Breast epithelium (tissue), 4 donors: ENCODE measurements around the gene ADAMTS8. TPM values are rescaled to one million over a fixed set of nuclear protein-coding genes. Genes with fewer than 3 reads are reported as not detected.
A peak's percentile ranks its signal among the peaks of the same experiment; 100 is the strongest.

ENCODE experiments used
- DNase-seq, 2 donors: peaks; one replicate each; pipeline ENCODE4 v3.0.0-alpha.2; 2019; ENCODE audit warnings: low spot score in 2 of 2
- H3K27ac ChIP-seq, 2 donors: fragments of 200-600 bp; sonication (generic) in 1 of 2; one replicate each; pipeline ENCODE4 v1.5.1; 2016 to 2019; ENCODE audit warnings: mild to moderate bottlenecking in 1 of 2
- H3K27me3 ChIP-seq, 2 donors: fragments of 200-600 bp; sonication (generic) in 1 of 2; one replicate each; pipeline versions ENCODE4 v1.5.1 to v1.6.0; 2017 to 2019; ENCODE audit warnings: control low read depth in 1 of 2, mild to moderate bottlenecking in 1 of 2
- H3K36me3 ChIP-seq: fragments of 200-600 bp; one replicate; pipeline ENCODE4 v1.5.1; 2019
- H3K4me1 ChIP-seq, 2 donors: fragments of 200-600 bp; sonication (generic); one replicate each; pipeline ENCODE4 v1.5.1; 2016 to 2019; ENCODE audit warnings: control low read depth in 1 of 2
- H3K4me3 ChIP-seq, 3 donors: fragments of 200-600 bp; sonication (generic); 1 replicate in 2 of 3; 2 replicates in 1 of 3; pipeline ENCODE4 v1.5.1; 2016 to 2019; ENCODE audit warnings: mild to moderate bottlenecking in 3 of 3, moderate library complexity in 2 of 3
- H3K9me3 ChIP-seq, 2 donors: fragments of 200-600 bp; sonication (generic) in 1 of 2; one replicate each; pipeline ENCODE4 v1.5.1; 2016 to 2019; ENCODE audit warnings: control low read depth in 1 of 2
- CTCF ChIP-seq, 3 donors: fragments of 450-650 bp; IDR thresholded peaks; one replicate each; pipeline ENCODE4 v1.5.1; 2016 to 2017; ENCODE audit warnings: antibody characterized with exemption in 3 of 3, mild to moderate bottlenecking in 3 of 3, moderate library complexity in 3 of 3
- POLR2A ChIP-seq: fragments of 450-650 bp; IDR thresholded peaks from one replicate; pipeline ENCODE4 v1.6.1; 2016; ENCODE audit warnings: antibody characterized with exemption, mild to moderate bottlenecking, moderate library complexity
- POLR2AphosphoS5 ChIP-seq, 3 donors: sonication (generic); formaldehyde crosslinking; IDR thresholded peaks; one replicate each; pipeline ENCODE4 v1.6.1; 2017; ENCODE audit warnings: antibody characterized with exemption in 3 of 3
- intact Hi-C: fragments of 100-400 bp; cut with DNase I; formaldehyde crosslinking; loops from one replicate; pipeline ENCODE4 v1.15.1; 2023; ENCODE audit warnings: low total_unique reads
- total RNA-seq, 3 donors: library from RNA; depleted of rRNA; stranded (reverse); fragments of >200 nt; gene quantifications; one replicate each; pipeline ENCODE4 v1.1.0, GENCODE V29; 2016

The ADAMTS8 gene
- total RNA-seq, 3 donors from 2014 or later: 0.32 to 2.0 (median 0.44) TPM

DNA sequence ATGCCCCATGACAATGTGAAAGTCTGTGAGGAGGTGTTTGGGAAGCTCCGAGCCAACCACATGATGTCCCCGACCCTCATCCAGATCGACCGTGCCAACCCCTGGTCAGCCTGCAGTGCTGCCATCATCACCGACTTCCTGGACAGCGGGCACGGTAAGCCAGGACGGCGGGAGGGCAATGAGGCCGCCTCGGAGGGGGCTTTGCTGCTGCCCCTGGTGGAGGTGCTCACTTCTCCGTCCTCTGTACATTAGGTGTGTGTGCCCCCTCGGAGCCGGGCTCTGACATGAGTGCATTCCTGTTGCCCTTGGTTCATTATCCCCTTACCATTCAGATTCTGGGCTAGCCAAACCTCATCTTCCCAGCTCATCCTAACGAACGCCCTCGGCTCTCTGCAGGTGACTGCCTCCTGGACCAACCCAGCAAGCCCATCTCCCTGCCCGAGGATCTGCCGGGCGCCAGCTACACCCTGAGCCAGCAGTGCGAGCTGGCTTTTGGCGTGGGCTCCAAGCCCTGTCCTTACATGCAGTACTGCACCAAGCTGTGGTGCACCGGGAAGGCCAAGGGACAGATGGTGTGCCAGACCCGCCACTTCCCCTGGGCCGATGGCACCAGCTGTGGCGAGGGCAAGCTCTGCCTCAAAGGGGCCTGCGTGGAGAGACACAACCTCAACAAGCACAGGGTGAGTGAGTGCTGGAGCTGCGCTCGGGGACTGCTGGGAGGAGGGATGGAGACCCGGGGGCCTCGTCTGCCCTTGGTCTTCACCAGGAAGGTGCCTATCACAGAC is 33.9 kb upstream of the ADAMTS8 start:
- Histone ChIP-seq H3K27ac (no peak overlapping the region), H3K9me3 (no peaks in the 10 kb centered on the region), H3K4me3 (no peak overlapping the region), H3K36me3 (no peaks in the 10 kb centered on the region), H3K27me3 (no peaks in the 10 kb centered on the region), H3K4me1 (peaks cover 0 to 5% of the 10 kb centered on the region in 2 donors)
- intact Hi-C loops: no loop called here
- no peak for DNase-seq
- no peak for TF ChIP-seq POLR2AphosphoS5 (IDR thresholded peaks at IDR 0.05)
- no peak for TF ChIP-seq POLR2A
- TF ChIP-seq CTCF (IDR thresholded peaks at IDR 0.05): no peak

DNA sequence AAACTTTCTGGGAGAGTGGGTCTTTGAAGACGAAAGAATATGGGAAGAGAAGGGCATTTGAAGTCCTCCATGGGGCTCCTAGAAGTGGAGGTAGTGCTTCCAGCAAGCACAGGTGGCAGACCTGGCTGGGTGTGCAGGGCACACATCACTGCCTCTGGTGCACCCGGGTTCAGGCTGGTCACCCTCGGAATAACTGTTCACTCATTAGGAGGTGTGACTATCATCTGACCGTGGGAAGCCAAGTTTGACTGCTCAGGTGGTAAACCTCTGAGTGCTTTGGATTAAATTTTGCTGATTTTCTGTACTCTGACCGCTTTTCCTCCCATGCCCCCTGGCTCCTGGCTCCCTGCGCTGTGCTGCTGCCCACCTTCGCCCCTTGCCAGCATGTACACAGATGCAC is 31.1 kb upstream of the ADAMTS8 start:
- Histone ChIP-seq H3K9me3 (no peaks in the 10 kb centered on the region), H3K27me3 (no peaks in the 10 kb centered on the region), H3K36me3 (no peaks in the 10 kb centered on the region), H3K27ac (no peak overlapping the region), H3K4me1 (peaks cover 5 to 7% of the 10 kb centered on the region in 2 donors), H3K4me3 (no peak overlapping the region)
- no peak for TF ChIP-seq CTCF (IDR thresholded peaks at IDR 0.05)
- no peak for TF ChIP-seq POLR2A
- no peak for TF ChIP-seq POLR2AphosphoS5 (IDR thresholded peaks at IDR 0.05)
- intact Hi-C loops: no loop called here
- DNase-seq: no peak

DNA sequence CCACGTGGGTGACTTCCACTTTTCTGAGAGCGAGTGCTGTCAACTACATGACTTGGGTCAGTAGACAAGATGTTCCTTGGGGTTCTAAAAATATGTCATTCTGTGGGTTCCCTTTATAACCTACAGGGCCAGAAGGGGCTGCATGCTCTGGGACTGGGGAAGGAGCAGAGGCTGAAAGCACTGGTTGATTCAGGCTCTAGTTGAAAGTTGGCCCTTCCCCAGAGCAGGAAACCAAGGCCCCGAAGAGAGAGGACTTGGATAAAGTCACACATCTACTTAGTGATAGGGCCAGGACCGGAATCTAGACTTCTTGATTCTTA is 30.0 kb upstream of the ADAMTS8 start:
- Histone ChIP-seq H3K9me3 (no peaks in the 10 kb centered on the region), H3K4me1 (peaks cover 5 to 7% of the 10 kb centered on the region in 2 donors), H3K36me3 (no peaks in the 10 kb centered on the region), H3K27ac (peak overlapping the region; percentile 20 to 48), H3K4me3 (peak overlapping the region in 1 of 3 donors; percentile 3), H3K27me3 (no peaks in the 10 kb centered on the region)
- TF ChIP-seq POLR2A (no peak), POLR2AphosphoS5 (IDR thresholded peaks at IDR 0.05) (no peak)
- intact Hi-C loops: no loop called here
- DNase-seq: no peak

- Histone ChIP-seq H3K27me3 (no peaks in the 10 kb centered on the region), H3K27ac (peak overlapping the region; percentile 48 to 77), H3K9me3 (no peaks in the 10 kb centered on the region), H3K36me3 (no peaks in the 10 kb centered on the region), H3K4me1 (peaks cover 5 to 7% of the 10 kb centered on the region in 2 donors), H3K4me3 (peak overlapping the region in 1 of 3 donors; percentile 41)
- intact Hi-C loops: no loop called here
- TF ChIP-seq POLR2A: no peak
- no peak for TF ChIP-seq POLR2AphosphoS5 (IDR thresholded peaks at IDR 0.05)
- TF ChIP-seq CTCF (IDR thresholded peaks at IDR 0.05): no peak
- no peak for DNase-seq
Measured at GRCh38 chr11:130457623-130458409, 29.4 kb upstream of the ADAMTS8 start.

- no peak for TF ChIP-seq POLR2AphosphoS5 (IDR thresholded peaks at IDR 0.05)
- TF ChIP-seq POLR2A: no peak
- no peak for TF ChIP-seq CTCF (IDR thresholded peaks at IDR 0.05)
- DNase-seq: no peak
- Histone ChIP-seq H3K9me3 (no peaks in the 10 kb centered on the region), H3K27me3 (no peaks in the 10 kb centered on the region), H3K27ac (peak overlapping the region in 1 of 2 donors; percentile 7), H3K4me3 (no peak overlapping the region), H3K36me3 (no peaks in the 10 kb centered on the region), H3K4me1 (peaks cover 5 to 7% of the 10 kb centered on the region in 2 donors)
- intact Hi-C loops: no loop called here
Measured at GRCh38 chr11:130456286-130456685, 27.9 kb upstream of the ADAMTS8 start.
